Muscle layer of colon (tissue), 2 donors: Measurements from ENCODE around the gene PTPN14.
"Not testable (repeated sequence)": the region's sequence is repeated elsewhere in the genome, so short reads cannot be mapped to it uniquely, and the experiment has no call there.

Experiments used
- H3K27ac ChIP-seq: one replicate; pipeline ENCODE4 v1.7.0; 2013; ENCODE audit warnings: low read depth, mild to moderate bottlenecking, low read length, moderate library complexity
- H3K27me3 ChIP-seq, 2 donors: one replicate each; pipeline ENCODE4 v1.7.0; 2013; ENCODE audit warnings: low read length in 2 of 2, mild to moderate bottlenecking in 2 of 2; ENCODE audit not compliant: insufficient read depth in 2 of 2, control insufficient read depth in 1 of 2
- H3K36me3 ChIP-seq: one replicate; pipeline ENCODE4 v1.7.0; 2013; ENCODE audit warnings: mild to moderate bottlenecking, low read length; ENCODE audit not compliant: insufficient read depth
- H3K4me1 ChIP-seq: one replicate; pipeline ENCODE4 v1.7.0; 2013; ENCODE audit warnings: mild to moderate bottlenecking, low read length; ENCODE audit not compliant: insufficient read depth
- H3K4me3 ChIP-seq, 2 donors: one replicate each; pipeline ENCODE4 v1.7.0; 2013; ENCODE audit warnings: low read length in 2 of 2, low read depth in 1 of 2, mild to moderate bottlenecking in 1 of 2, moderate library complexity in 1 of 2
- H3K9ac ChIP-seq: one replicate; pipeline ENCODE4 v1.7.0; 2013; ENCODE audit warnings: low read length
- H3K9me3 ChIP-seq: one replicate; pipeline ENCODE4 v1.7.0; 2013; ENCODE audit warnings: mild to moderate bottlenecking, low read length
- donor health status: abdominal sarcoma.
- donor health status: Adenocarcinoma of cecum.

PTPN14 gene

DNA sequence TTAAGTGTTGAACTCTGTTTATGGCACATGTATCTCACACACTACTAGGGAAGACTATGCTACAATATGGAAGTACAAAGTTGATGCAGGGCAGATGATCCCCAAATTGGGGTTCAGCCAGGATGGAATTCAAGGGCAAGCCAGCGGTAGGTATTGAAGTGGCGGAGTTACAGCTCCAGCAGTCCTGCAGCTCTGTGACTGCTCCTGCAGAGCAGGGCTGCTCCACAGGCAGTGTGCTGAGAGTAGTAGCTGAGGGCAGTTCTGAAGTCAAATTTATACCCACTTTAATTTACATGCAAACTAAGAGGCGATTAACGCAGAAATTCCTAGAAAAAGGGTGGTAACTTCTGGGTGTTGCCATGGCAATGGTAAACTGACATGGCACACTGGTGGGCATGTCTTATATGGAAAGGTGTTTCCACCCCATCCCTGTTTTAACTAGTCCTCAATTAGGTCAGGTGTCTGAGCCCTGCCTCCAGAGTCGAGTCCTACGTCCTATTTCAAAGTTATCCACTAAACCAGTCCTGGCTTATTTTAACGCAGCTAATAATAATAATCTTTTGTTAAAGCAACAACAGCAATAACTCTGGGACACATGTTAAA is 31.0 kb upstream of the PTPN14 start:
- Histone ChIP-seq H3K36me3 (no peaks in the 10 kb centered on the region), H3K27ac (no peak overlapping the region), H3K4me3 (no peak overlapping the region), H3K27me3 (no peaks in the 10 kb centered on the region), H3K4me1 (peaks cover 24% of the 10 kb centered on the region), H3K9me3 (no peaks in the 10 kb centered on the region), H3K9ac (no peak overlapping the region)

DNA sequence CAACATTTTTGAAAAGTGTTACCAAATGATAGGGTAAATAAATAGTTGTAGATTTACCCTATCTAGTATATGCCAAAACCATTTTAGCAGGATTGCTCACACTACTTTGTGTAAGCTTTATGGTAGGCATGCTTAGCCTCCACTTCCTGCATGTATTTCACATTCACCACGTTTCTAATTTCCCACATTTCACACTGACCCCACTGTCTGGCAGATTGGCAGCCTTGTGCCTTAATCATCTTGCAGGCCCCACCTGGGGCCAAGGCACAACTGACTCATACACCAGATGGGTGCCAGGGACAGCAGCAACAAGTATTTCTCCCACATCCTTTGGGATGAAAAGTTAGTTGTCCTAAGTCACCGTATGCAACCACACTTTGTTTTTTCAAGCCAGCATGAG is 30.4 kb upstream of the PTPN14 start:
- Histone ChIP-seq H3K27ac (no peak overlapping the region), H3K4me3 (no peak overlapping the region), H3K9me3 (no peaks in the 10 kb centered on the region)

DNA sequence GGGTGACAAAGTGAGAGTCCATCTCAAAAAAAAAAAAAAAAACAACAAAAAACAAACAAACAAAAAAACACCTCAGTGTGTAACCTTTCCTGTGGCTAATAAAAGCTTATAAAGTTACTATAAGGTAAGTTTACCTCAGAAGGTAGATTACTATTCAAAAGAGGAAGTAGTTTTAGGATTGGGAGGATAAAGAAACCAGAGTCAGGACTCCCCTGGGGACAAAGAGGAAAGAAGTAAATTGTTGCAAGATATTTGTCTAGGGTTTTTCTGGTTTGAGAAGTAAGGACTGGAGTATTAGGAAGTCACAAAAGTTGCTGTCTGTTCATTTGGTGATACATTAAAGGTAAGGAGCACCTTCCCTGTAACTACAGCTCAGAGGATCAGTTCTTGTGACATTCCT is 27.8 kb upstream of the PTPN14 start:
- no peak overlapping the region for H3K9ac ChIP-seq
- no peaks in the 10 kb centered on the region for H3K36me3 ChIP-seq
- H3K4me1 ChIP-seq: peaks cover 20% of the 10 kb centered on the region
- H3K27ac ChIP-seq: no peak overlapping the region
- H3K27me3 ChIP-seq: no peaks in the 10 kb centered on the region
- H3K9me3 ChIP-seq: no peaks in the 10 kb centered on the region
- H3K4me3 ChIP-seq: no peak overlapping the region

More for the DNA sequence above, 30.4 kb upstream of the PTPN14 start:
- Histone ChIP-seq H3K9ac (no peak overlapping the region), H3K27me3 (no peaks in the 10 kb centered on the region), H3K36me3 (no peaks in the 10 kb centered on the region), H3K4me1 (peaks cover 24% of the 10 kb centered on the region)

DNA sequence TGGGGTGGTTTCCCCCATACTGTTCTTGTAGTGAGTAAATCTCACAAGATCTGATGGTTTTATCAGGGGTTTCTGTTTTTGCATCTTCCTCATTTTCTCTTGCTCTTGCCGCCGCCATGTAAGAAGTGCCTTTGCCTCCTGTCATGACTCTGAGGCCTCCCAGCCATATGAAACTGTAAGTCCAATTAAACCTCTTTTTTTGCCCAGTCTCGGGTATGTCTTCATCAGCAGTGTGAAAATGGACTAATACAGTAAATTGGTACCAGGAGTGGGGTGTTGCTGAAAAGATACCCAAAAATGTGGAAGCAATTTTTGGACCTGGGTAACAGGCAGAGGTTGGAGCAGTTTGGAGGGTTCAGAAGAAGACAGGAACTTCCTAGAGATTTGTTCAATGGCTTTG is 24.7 kb upstream of the PTPN14 start:
- H3K36me3 ChIP-seq, H3K27ac ChIP-seq, H3K9me3 ChIP-seq, H3K27me3 ChIP-seq, H3K9ac ChIP-seq, H3K4me3 ChIP-seq: not testable (repeated sequence)
- H3K4me1 ChIP-seq: peaks cover 14% of the 10 kb centered on the region

DNA sequence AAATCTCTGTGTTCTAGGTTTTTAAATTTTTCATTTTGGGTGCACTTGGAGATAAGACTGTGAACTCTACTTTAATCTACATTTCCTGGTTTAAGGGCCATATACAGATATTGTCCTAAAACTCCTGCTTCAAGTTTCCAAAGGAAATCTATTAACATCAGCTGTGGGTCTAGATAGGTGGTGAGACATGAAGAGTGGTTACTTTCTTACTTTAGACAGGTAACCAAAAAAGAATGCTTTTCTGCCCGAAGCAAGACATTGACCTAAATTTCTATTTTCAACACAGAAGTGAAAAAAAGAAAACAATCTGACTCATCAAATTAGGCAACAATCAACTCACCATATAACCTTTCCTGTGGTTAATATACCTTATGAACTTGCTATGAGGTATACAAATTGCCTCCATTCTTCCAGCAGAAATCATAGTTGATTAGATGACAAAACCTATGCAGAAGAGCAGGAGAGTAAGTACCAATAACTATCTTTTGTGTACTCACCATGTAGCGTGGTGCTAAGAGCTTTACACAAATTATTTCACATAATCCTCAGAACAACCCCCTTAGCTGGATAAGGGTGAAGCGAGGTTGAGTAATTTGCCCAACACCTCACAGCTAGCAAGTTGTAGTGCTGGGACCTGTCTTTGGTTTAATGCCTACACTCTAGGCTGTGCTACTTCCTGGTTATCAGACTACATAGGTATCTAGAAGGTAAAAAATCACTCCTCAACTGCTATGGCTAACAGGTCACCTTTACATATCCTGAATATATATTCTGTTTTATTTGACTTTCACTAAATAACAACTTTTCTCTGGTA is 23.4 kb upstream of the PTPN14 start:
- H3K9ac ChIP-seq: no peak overlapping the region
- H3K4me1 ChIP-seq: peaks cover 14% of the 10 kb centered on the region
- no peak overlapping the region for H3K27ac ChIP-seq
- no peaks in the 10 kb centered on the region for H3K9me3 ChIP-seq
- H3K36me3 ChIP-seq: no peaks in the 10 kb centered on the region
- H3K4me3 ChIP-seq: no peak overlapping the region
- H3K27me3 ChIP-seq: no peaks in the 10 kb centered on the region

DNA sequence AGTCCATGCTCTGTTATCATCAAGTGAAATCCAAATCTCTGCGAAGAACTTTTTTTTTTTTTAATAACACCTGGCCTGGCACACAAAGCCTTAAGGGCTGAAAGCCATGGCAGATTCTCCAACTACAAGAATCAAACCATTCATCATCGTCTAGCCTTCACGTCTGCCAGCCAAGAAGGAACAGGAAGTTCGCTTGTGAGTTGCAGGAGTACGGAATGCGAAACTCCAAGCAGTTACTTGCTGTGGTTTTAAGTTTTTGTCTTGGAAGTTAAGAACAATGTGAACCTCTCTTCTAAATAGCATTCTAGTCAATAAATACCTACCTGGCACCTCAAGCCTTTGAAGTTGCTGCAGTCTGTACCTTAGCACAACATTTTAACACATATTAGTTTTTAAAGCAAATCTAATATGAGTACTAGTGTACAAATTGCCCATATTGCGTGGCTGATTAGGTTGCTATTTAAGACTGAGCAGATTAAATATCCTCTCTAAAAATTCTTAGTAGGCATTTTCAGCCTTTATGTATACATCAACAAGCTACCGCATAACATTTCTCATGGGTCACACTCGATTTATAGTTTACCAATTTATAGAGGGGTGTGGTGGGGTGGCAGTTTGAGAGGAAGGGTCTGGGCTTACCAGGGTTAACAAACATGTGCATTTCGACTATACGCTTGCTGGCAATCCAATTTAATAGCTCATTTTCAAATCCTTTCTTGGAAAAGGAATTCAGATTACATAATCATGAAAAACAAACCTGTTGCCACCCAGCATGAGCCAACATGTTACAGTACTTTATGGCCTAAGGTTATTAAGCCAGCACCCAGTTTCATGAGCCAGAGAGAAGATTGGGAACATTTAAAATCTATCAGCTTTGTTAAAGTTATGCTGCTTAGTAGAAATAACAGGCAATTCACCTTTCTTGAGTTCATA is 22.2 kb upstream of the PTPN14 start:
- Histone ChIP-seq H3K4me3 (no peak overlapping the region), H3K27me3 (no peaks in the 10 kb centered on the region), H3K9me3 (no peaks in the 10 kb centered on the region), H3K27ac (no peak overlapping the region), H3K36me3 (no peaks in the 10 kb centered on the region), H3K9ac (no peak overlapping the region), H3K4me1 (peaks cover 14% of the 10 kb centered on the region)

DNA sequence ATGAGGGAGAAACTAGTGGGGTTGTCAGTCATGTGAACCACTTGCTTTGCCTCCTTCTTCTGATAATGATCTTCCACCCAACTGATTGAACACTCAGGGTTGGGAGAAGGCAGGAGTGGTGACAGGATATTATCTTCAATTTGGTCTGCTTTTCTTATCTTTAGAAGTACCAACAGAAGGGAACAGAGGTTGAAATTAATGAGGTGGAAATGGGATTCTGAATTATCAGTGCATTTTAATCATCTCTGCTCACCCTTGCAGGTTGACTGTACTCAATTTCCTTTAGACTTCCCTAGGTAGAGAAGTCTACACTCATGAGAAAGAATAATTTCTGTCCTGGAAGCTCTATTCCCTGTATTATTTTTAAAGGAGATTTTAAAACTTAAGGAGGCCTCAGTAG is 19.9 kb upstream of the PTPN14 start:
- Histone ChIP-seq H3K27me3 (no peaks in the 10 kb centered on the region), H3K4me3 (no peak overlapping the region), H3K9me3 (no peaks in the 10 kb centered on the region), H3K9ac (no peak overlapping the region), H3K36me3 (no peaks in the 10 kb centered on the region), H3K4me1 (peaks cover 14% of the 10 kb centered on the region), H3K27ac (no peak overlapping the region)

DNA sequence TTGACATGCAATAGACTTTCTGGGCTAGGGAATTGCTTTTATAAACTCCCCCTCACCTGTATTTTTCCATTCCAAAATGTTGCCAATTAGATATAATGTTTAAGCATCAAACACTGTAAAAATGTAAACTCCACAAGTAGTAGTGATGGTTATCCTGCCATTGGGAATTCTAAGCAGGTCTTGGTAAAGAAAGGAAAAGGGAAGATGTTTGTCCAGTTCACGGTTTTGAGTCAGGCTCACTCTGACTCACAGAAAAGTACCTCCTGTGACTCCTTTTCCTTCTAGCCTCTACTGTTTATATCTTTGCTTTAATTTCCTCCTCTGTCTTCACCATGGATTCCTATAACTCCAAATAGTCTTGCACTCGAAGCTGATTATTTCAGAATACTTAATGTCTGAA is 19.0 kb upstream of the PTPN14 start:
- no peak overlapping the region for H3K27ac ChIP-seq
- no peaks in the 10 kb centered on the region for H3K27me3 ChIP-seq
- H3K36me3 ChIP-seq: no peaks in the 10 kb centered on the region
- peaks cover 14% of the 10 kb centered on the region for H3K4me1 ChIP-seq
- H3K9ac ChIP-seq: no peak overlapping the region
- H3K4me3 ChIP-seq: no peak overlapping the region
- no peaks in the 10 kb centered on the region for H3K9me3 ChIP-seq

DNA sequence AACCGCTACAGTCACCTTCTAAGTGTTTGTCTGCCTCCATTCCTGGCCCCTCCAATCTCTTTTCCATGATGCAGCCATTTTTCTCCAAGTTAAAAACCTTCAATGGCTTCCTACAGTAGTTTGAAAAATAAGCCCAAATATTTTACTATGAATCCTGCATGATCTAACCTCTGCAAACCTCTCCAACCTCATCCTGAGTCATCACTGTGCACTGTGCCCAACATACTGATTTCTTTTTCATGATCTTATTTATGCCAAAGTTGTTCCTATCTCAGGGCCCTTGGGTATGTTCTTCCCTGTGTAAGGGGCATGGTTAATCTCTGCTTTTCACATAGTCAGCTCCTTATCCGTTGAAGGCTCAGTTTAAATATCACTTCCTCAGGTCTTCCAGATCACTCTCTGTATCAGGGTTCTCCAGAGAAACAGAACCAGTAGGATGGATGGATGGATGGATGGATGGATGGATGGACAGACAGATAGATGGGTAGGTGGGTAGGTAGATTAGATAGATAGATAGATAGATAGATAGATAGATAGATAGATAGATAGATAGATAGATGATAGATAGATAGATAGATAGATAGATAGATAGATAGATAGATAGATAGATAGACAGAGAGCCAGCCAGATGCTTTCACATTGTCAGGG is 18.1 kb upstream of the PTPN14 start:
- H3K27me3 ChIP-seq: no peaks in the 10 kb centered on the region
- no peaks in the 10 kb centered on the region for H3K36me3 ChIP-seq
- H3K27ac ChIP-seq: no peak overlapping the region
- no peak overlapping the region for H3K9ac ChIP-seq
- H3K9me3 ChIP-seq: no peaks in the 10 kb centered on the region
- H3K4me1 ChIP-seq: peaks cover 14% of the 10 kb centered on the region
- H3K4me3 ChIP-seq: no peak overlapping the region

DNA sequence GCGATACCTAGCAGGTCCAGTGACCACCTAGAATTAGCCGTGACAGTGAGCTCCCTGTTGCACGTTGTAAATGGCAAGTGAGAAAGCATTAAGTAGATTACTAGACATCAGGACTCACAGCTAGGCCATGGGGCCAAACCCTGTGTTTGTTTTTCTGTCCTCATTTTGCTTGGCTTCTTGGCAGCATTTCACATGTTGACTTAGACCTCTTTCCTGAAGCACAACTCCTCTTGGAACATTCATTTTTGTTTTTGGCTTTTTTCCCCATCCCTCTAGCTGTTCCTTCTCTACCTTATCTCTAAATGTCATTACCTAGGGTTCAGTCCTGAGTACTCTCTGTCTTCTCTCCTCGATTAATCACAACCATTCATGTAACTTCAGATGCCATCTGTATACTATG is 16.9 kb upstream of the PTPN14 start:
- Histone ChIP-seq H3K27ac (no peak overlapping the region), H3K4me3 (no peak overlapping the region), H3K9me3 (no peaks in the 10 kb centered on the region)

DNA sequence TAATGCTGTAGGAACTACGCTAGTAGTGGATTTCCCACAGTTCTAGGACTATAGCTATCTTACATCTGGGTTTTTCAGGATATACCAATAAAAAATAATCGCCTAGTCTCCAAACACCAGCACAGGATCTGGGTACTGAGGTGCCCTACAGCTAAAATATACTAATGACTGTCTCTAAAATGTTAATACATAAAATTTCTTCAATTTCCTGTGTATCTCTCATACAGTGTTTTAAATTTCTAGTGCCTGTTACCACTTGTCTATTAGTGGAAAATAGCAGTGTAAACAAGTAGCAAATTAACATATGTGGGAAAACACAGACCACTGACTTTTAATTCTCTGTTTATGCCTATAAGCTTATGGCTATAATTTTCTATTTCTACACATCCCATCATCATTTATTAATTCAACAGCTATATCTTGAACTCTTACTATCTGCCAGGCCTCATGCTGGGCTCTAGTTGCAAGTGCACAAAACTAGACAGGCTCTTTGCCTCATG is 16.1 kb upstream of the PTPN14 start:
- no peak overlapping the region for H3K27ac ChIP-seq
- no peaks in the 10 kb centered on the region for H3K9me3 ChIP-seq
- H3K4me3 ChIP-seq: no peak overlapping the region
- H3K27me3 ChIP-seq: no peaks in the 10 kb centered on the region
- H3K36me3 ChIP-seq: no peaks in the 10 kb centered on the region
- H3K9ac ChIP-seq: no peak overlapping the region
- H3K4me1 ChIP-seq: no peaks in the 10 kb centered on the region

More for the DNA sequence above, 16.9 kb upstream of the PTPN14 start:
- Histone ChIP-seq H3K36me3 (no peaks in the 10 kb centered on the region), H3K9ac (no peak overlapping the region), H3K4me1 (peaks cover 4% of the 10 kb centered on the region), H3K27me3 (no peaks in the 10 kb centered on the region)
